Activated naive CD4-positive, alpha-beta T cell treated with anti-CD3 and anti-CD28 coated beads for 36 hours (primary cell): ENCODE results near the gene COL4A2. TPM values are rescaled to one million over a fixed set of nuclear protein-coding genes. Genes with fewer than 3 reads are reported as not detected.
"Not testable (repeated sequence)": the region's sequence is repeated elsewhere in the genome, so short reads cannot be mapped to it uniquely, and the experiment has no call there.

ENCODE experiments used
- CTCF ChIA-PET: fragments of 350-600 bp; sonication (Branson Sonifier 250); formaldehyde crosslinking; loops from one replicate; lab custom pipeline; 2021; ENCODE audit warnings: antibody characterized with exemption; lab: Charles Lee
- DNase-seq: peaks from one replicate; pipeline ENCODE4 v3.0.0-alpha.2; 2020
- H3K27ac Mint-ChIP-seq: one replicate; pipeline ENCODE4 v1.8.0; 2021; ENCODE audit warnings: mild to moderate bottlenecking, mixed read lengths
- H3K27me3 Mint-ChIP-seq: one replicate; pipeline ENCODE4 v1.8.0; 2021; ENCODE audit warnings: low read depth, mixed read lengths
- H3K36me3 Mint-ChIP-seq: one replicate; pipeline ENCODE4 v1.8.0; 2021; ENCODE audit warnings: low read depth, mixed read lengths
- H3K4me1 Mint-ChIP-seq: one replicate; pipeline ENCODE4 v1.8.0; 2021; ENCODE audit warnings: low read depth, mixed read lengths
- H3K4me3 Mint-ChIP-seq: one replicate; pipeline ENCODE4 v1.8.0; 2021; ENCODE audit warnings: mild to moderate bottlenecking, moderate library complexity, mixed read lengths
- H3K9me3 Mint-ChIP-seq: one replicate; pipeline ENCODE4 v1.8.0; 2021; ENCODE audit warnings: mixed read lengths
- intact Hi-C: fragments of 100-400 bp; cut with micrococcal nuclease; formaldehyde crosslinking; loops from one replicate; pipeline ENCODE4 v1.15.1; 2023
- total RNA-seq, 2 experiments: library from RNA; stranded (reverse); gene quantifications; one replicate each; pipeline ENCODE4 v1.2.3, GENCODE V29; 2021

Gene COL4A2
- total RNA-seq, 2 experiments from 2014 or later, result not detected

- CTCF ChIA-PET, result no interaction called here
- H3K4me3 Mint-ChIP-seq, result no peak overlapping the region
- intact Hi-C loops, result no loop called here
- H3K4me1 Mint-ChIP-seq, result peaks cover 2% of the 10 kb centered on the region
- no peak overlapping the region for H3K27ac Mint-ChIP-seq
- no peaks in the 10 kb centered on the region for H3K9me3 Mint-ChIP-seq
- peaks cover 67% of the 10 kb centered on the region for H3K27me3 Mint-ChIP-seq
- no peaks in the 10 kb centered on the region for H3K36me3 Mint-ChIP-seq
- no peak for DNase-seq
Observed at GRCh38 chr13:110393761-110394160, 86.7 kb downstream of the COL4A2 start.

GRCh38 chr13:110394371-110394841 lies 87.3 kb downstream of the COL4A2 start:
- H3K9me3 Mint-ChIP-seq, result no peaks in the 10 kb centered on the region
- intact Hi-C loops, result no loop called here
- H3K27me3 Mint-ChIP-seq, result peaks cover 60% of the 10 kb centered on the region

GRCh38 chr13:110395616-110396015 lies 88.5 kb downstream of the COL4A2 start:
- H3K4me3 Mint-ChIP-seq, result not testable (repeated sequence)

More at GRCh38 chr13:110394371-110394841, 87.3 kb downstream of the COL4A2 start:
- H3K27ac Mint-ChIP-seq, result no peak overlapping the region
- no peaks in the 10 kb centered on the region for H3K4me1 Mint-ChIP-seq
- H3K36me3 Mint-ChIP-seq, result no peaks in the 10 kb centered on the region
- CTCF ChIA-PET, result no interaction called here
- no peak for DNase-seq
- no peak overlapping the region for H3K4me3 Mint-ChIP-seq

GRCh38 chr13:110396476-110396875 lies 89.4 kb downstream of the COL4A2 start:
- Mint-ChIP-seq H3K27me3 (peaks cover 53% of the 10 kb centered on the region), H3K4me1 (no peaks in the 10 kb centered on the region), H3K9me3 (no peaks in the 10 kb centered on the region), H3K4me3 (no peak overlapping the region), H3K27ac (no peak overlapping the region), H3K36me3 (no peaks in the 10 kb centered on the region)
- CTCF ChIA-PET, result no interaction called here
- intact Hi-C loops, result no loop called here
- no peak for DNase-seq

More at GRCh38 chr13:110395616-110396015, 88.5 kb downstream of the COL4A2 start:
- H3K36me3 Mint-ChIP-seq, H3K4me1 Mint-ChIP-seq, DNase-seq, CTCF ChIA-PET, H3K9me3 Mint-ChIP-seq, intact Hi-C loops, H3K27ac Mint-ChIP-seq: not testable (repeated sequence)
- peaks cover 56% of the 10 kb centered on the region for H3K27me3 Mint-ChIP-seq

GRCh38 chr13:110396913-110397381 lies 89.9 kb downstream of the COL4A2 start:
- Mint-ChIP-seq H3K27ac (no peak overlapping the region), H3K4me1 (no peaks in the 10 kb centered on the region), H3K36me3 (no peaks in the 10 kb centered on the region), H3K4me3 (no peak overlapping the region), H3K27me3 (peaks cover 52% of the 10 kb centered on the region), H3K9me3 (no peaks in the 10 kb centered on the region)
- intact Hi-C loops, result no loop called here
- CTCF ChIA-PET, result no interaction called here
- no peak for DNase-seq

- DNase-seq, result no peak
- H3K9me3 Mint-ChIP-seq, result no peaks in the 10 kb centered on the region
- H3K4me1 Mint-ChIP-seq, result no peaks in the 10 kb centered on the region
- H3K4me3 Mint-ChIP-seq, result no peak overlapping the region
- intact Hi-C loops, result no loop called here
- no peaks in the 10 kb centered on the region for H3K36me3 Mint-ChIP-seq
- CTCF ChIA-PET, result no interaction called here
- peaks cover 50% of the 10 kb centered on the region for H3K27me3 Mint-ChIP-seq
- no peak overlapping the region for H3K27ac Mint-ChIP-seq
Observed at GRCh38 chr13:110397436-110398115, 90.5 kb downstream of the COL4A2 start.

GRCh38 chr13:110398564-110399507 lies 91.8 kb downstream of the COL4A2 start:
- H3K27me3 Mint-ChIP-seq, result peaks cover 55% of the 10 kb centered on the region
- no peak for DNase-seq
- H3K4me3 Mint-ChIP-seq, result no peak overlapping the region
- no peak overlapping the region for H3K27ac Mint-ChIP-seq
- no peaks in the 10 kb centered on the region for H3K4me1 Mint-ChIP-seq
- intact Hi-C loops, result no loop called here
- CTCF ChIA-PET, result interaction anchor here (0.6 to 1.1 kb wide), 3 partner anchors 10 to 1247 kb away, joined by 3 to 4 read pairs (median 3); no protein-coding TSS in a partner anchor
- H3K9me3 Mint-ChIP-seq, result no peaks in the 10 kb centered on the region
- no peaks in the 10 kb centered on the region for H3K36me3 Mint-ChIP-seq

- H3K4me1 Mint-ChIP-seq, result no peaks in the 10 kb centered on the region
- CTCF ChIA-PET, result interaction anchor here (1.1 kb wide), 1 partner anchor 11 kb away, joined by 3 read pairs; no protein-coding TSS in a partner anchor
- intact Hi-C loops, result no loop called here
- H3K27ac Mint-ChIP-seq, result no peak overlapping the region
- H3K36me3 Mint-ChIP-seq, result no peaks in the 10 kb centered on the region
- H3K9me3 Mint-ChIP-seq, result no peaks in the 10 kb centered on the region
- peaks cover 62% of the 10 kb centered on the region for H3K27me3 Mint-ChIP-seq
- DNase-seq, result no peak
- no peak overlapping the region for H3K4me3 Mint-ChIP-seq
Observed at GRCh38 chr13:110399801-110400200, 92.7 kb downstream of the COL4A2 start.

- CTCF ChIA-PET, result no interaction called here
- intact Hi-C loops, result no loop called here
- H3K9me3 Mint-ChIP-seq, result no peaks in the 10 kb centered on the region
Observed at GRCh38 chr13:110400786-110401533, 93.9 kb downstream of the COL4A2 start.

GRCh38 chr13:110402299-110403069 lies 95.4 kb downstream of the COL4A2 start:
- H3K4me1 Mint-ChIP-seq, result peaks cover 4% of the 10 kb centered on the region

More at GRCh38 chr13:110400786-110401533, 93.9 kb downstream of the COL4A2 start:
- DNase-seq, result no peak
- Mint-ChIP-seq H3K4me3 (no peak overlapping the region), H3K27me3 (peaks cover 70% of the 10 kb centered on the region), H3K27ac (no peak overlapping the region), H3K36me3 (no peaks in the 10 kb centered on the region), H3K4me1 (peaks cover 4% of the 10 kb centered on the region)

GRCh38 chr13:110403315-110403714 lies 96.2 kb downstream of the COL4A2 start:
- H3K27me3 Mint-ChIP-seq, result peaks cover 64% of the 10 kb centered on the region
- CTCF ChIA-PET, result no interaction called here
- no peak overlapping the region for H3K27ac Mint-ChIP-seq
- intact Hi-C loops, result no loop called here
- peaks cover 4% of the 10 kb centered on the region for H3K4me1 Mint-ChIP-seq
- no peaks in the 10 kb centered on the region for H3K9me3 Mint-ChIP-seq
- no peak for DNase-seq
- H3K4me3 Mint-ChIP-seq, result no peak overlapping the region
- no peaks in the 10 kb centered on the region for H3K36me3 Mint-ChIP-seq

More at GRCh38 chr13:110402299-110403069, 95.4 kb downstream of the COL4A2 start:
- no peak overlapping the region for H3K27ac Mint-ChIP-seq
- peaks cover 67% of the 10 kb centered on the region for H3K27me3 Mint-ChIP-seq
- CTCF ChIA-PET, result no interaction called here
- intact Hi-C loops, result no loop called here
- no peak for DNase-seq
- no peak overlapping the region for H3K4me3 Mint-ChIP-seq
- H3K9me3 Mint-ChIP-seq, result no peaks in the 10 kb centered on the region
- H3K36me3 Mint-ChIP-seq, result no peaks in the 10 kb centered on the region
